Epithelial cell of proximal tubule (primary cell): ENCODE measurements around the gene ZSWIM6. TPM values are rescaled to one million over a fixed set of nuclear protein-coding genes. Genes with fewer than 3 reads are reported as not detected.

Experiments
- DNase-seq: peaks from one replicate; pipeline ENCODE4 v3.0.0-alpha.2; 2011; ENCODE audit warnings: low read depth
- H3K4me3 ChIP-seq: 2 replicates; pipeline ENCODE4 v1.5.1; 2011; ENCODE audit warnings: low read depth, mild to moderate bottlenecking, low read length
- total RNA-seq: library from RNA; depleted of rRNA; stranded (reverse); fragments of >200 nt; gene quantifications from 2 replicates; pipeline ENCODE4 v1.2.3, GENCODE V29; 2015
- TF ChIP-seq, protein P1 (sequence below): conservative IDR thresholded peaks from 2 replicates; pipeline ENCODE4 v1.5.1; 2012; ENCODE audit warnings: low read depth, mild to moderate bottlenecking, low read length

Gene ZSWIM6
- total RNA-seq, 1 donor from 2014 or later = 8.2 TPM

DNA sequence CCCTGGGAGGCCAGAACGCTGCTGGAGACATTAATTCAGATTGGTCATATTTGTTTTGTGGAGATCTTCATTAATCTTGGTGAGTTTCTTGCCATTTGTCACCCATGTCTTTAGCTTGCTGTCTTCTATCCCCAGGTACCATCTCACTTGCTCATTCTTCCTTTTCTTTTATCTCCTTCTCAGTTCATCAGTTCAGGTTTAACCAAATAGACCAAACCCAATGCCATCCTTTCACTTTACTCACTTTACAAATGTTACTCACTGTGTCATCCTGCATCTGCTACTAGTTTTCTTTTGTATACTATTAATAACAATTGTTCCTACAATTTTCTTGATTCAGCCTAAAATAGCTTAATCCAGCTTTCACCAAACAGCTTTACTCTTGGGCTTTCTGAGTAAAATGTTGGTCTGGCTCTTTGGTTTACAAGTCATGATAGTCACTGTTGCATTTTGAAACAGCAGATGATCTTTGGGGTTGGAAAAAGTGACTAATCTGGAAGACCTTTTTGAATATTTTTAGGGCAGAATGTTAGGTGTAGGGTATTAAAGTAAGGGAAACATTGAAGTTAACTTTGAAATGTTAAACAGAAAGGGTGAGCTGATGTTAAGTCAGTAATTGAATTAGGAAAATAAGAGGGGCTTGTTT lies 246.9 kb downstream of the ZSWIM6 start:
- H3K4me3 ChIP-seq = no peak overlapping the region
- DNase-seq = no peak
- TF ChIP-seq, protein P1, sequence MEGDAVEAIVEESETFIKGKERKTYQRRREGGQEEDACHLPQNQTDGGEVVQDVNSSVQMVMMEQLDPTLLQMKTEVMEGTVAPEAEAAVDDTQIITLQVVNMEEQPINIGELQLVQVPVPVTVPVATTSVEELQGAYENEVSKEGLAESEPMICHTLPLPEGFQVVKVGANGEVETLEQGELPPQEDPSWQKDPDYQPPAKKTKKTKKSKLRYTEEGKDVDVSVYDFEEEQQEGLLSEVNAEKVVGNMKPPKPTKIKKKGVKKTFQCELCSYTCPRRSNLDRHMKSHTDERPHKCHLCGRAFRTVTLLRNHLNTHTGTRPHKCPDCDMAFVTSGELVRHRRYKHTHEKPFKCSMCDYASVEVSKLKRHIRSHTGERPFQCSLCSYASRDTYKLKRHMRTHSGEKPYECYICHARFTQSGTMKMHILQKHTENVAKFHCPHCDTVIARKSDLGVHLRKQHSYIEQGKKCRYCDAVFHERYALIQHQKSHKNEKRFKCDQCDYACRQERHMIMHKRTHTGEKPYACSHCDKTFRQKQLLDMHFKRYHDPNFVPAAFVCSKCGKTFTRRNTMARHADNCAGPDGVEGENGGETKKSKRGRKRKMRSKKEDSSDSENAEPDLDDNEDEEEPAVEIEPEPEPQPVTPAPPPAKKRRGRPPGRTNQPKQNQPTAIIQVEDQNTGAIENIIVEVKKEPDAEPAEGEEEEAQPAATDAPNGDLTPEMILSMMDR = no peak

DNA sequence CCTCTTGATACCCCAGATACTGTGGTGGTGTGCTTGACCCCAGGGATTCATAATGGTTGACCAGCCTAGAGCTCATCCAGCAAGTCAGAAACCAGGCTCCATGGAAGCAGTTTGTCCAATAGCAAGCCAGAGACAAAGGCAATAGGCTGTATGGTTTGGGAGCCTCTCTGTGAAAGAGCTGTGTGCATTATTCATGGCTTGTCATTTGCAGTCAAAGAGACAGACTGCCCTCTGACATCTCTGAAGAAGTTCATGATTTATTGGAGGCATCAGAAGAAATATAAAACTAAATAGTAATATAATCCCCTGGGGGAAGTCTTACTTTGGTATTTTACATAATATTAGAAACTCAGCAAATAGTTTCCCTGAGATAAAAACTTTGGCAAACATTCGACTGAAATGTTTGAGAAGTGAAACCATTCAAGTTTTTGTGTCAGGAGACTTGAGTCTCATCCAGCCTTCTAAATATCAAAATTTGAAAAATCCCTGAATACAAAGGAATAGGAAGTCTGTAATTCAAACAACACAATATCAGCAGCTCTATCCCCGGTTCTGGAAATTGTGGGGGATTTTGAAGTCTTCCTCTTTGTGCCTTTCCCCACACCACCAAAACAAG lies 250.3 kb downstream of the ZSWIM6 start:
- TF ChIP-seq, protein P1 = no peak
- no peak overlapping the region for H3K4me3 ChIP-seq
- DNase-seq = no peak

DNA sequence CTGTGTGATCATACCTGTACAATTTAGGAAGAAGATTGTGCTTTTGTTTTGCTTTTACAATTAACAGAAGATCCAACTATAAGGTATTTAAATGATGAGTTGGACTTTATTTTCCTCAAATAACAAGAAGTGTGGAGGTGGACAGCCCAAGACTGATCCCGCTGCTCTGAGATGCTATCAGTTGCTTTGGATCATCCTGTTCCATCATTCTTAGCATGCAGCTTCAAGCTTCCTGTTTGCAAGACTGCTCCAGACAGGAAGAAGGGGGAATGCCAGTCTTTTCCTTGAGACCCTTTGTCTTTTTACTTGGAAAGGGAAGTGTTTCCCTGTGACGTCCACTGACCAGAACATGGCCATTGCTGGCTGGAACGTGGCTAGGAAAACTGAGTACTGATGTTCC lies 250.8 kb downstream of the ZSWIM6 start:
- DNase-seq = no peak
- TF ChIP-seq, protein P1 = no peak
- H3K4me3 ChIP-seq = no peak overlapping the region

DNA sequence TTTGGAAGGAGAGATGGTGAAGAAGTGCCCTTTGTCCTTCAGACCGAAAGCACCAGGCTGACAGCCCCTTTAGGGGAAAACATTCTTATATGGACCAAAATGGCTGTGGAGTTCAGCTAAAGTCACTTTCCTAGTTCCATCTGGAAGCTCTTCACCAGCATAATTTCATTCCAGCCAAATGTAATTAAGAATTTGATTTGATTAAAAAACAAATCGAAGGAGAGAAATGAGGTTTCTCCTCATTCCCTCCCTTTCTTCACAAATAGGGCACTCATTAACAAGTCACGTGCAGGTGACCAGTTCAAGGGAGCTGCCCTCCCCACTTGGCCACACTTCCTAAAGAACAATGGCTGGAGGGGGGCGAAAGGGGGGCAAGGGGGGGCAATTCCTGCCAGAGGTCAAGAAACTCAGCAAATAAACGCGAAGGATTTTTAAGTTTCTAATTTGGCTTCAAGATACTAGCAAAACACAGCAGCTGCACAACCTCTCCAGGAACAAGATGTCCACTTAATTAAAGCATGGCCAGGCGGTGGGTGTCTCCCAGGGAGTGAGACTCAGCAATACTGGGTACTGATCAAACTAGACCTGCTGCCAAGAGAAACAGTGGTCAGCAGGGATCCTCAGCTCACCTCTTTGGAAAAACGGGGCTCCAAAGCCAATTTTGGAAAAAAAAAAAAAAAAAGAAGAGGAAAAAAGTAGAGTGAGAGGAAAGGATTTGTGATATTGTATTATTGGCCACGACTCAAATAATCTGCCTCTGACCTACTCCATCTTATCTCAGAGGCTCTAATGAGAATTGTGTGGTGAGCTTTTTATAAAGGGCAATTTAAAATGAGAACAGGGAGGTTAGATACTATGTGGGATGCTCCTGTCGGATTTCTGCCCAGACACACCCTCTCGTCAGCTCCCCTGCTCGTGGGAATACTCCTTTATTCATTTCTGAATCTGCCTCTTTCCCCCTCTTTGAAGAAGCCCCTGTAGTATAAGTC lies 254.3 kb downstream of the ZSWIM6 start:
- DNase-seq = no peak
- TF ChIP-seq, protein P1 = no peak
- H3K4me3 ChIP-seq = no peak overlapping the region

DNA sequence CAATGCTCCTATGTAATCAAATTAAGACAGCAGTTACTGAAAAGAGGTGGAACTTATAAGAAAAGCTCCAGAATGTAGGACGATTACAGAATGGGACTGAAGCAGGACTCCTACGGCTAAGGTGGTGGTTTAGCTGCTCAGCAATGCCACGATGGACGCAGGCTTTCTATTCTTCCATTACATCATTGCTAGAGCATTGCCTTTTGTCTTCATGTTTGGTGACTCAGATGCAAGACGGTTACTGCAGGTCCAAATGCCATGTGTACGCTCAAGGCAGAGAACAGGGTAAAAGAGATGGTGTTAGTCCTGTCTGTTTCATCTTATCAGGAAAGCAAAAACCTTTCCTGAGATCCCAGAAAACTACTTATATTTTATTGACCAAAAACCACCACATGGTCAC lies 255.1 kb downstream of the ZSWIM6 start:
- TF ChIP-seq, protein P1 = no peak
- no peak for DNase-seq
- no peak overlapping the region for H3K4me3 ChIP-seq

DNA sequence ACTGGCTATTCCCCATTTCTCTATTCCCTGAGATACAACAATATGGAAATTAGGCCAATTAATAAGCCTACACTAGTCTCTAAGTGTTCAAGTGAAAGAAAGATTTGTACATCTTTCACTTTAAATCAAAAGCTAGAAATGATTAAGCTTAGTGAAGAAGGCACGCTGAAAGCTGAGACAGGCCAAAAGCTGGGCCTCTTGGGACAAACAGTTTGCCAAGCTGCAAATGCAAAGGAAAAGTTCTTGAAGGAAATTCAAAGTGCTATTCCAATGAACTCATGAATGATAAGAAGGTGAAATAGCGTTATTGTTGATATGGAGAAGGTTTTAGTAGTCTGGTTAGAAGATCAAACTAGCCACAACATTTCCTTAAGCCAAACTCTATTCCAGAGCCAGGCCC lies 256.2 kb downstream of the ZSWIM6 start:
- TF ChIP-seq, protein P1 = no peak
- DNase-seq = no peak
- H3K4me3 ChIP-seq = no peak overlapping the region
